Measurements from ENCODE around the gene TARBP1.

The TARBP1 gene

DNA sequence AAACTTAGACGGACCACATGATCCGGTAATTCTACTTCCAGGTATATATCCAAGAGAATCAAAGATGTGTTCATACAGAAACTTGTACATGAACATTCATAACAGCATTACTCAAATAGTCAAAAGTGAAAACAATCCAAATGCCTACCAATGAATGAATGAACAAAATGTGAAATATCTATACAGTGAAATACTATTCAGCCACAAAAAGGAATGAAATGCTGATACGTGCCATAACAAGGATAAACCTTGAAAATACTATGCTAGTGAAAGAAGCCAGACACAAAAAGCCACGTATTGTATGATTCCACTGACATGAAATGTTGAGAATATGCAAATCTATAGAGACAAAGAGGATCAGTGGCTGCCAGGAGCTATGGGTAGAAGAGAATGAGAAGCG, 18.3 kb downstream of the TARBP1 start:
- no peaks in the 10 kb centered on the region for H3K27me3 ChIP-seq (ENCODE audit: insufficient read depth, low read length)
- no peak overlapping the region for H2AFZ ChIP-seq (ENCODE audit: low read length)
- TF ChIP-seq EZH2 (IDR thresholded peaks at IDR 0.05; ENCODE audit: borderline replicate concordance, low read length): no peak
- TF ChIP-seq, protein P1, sequence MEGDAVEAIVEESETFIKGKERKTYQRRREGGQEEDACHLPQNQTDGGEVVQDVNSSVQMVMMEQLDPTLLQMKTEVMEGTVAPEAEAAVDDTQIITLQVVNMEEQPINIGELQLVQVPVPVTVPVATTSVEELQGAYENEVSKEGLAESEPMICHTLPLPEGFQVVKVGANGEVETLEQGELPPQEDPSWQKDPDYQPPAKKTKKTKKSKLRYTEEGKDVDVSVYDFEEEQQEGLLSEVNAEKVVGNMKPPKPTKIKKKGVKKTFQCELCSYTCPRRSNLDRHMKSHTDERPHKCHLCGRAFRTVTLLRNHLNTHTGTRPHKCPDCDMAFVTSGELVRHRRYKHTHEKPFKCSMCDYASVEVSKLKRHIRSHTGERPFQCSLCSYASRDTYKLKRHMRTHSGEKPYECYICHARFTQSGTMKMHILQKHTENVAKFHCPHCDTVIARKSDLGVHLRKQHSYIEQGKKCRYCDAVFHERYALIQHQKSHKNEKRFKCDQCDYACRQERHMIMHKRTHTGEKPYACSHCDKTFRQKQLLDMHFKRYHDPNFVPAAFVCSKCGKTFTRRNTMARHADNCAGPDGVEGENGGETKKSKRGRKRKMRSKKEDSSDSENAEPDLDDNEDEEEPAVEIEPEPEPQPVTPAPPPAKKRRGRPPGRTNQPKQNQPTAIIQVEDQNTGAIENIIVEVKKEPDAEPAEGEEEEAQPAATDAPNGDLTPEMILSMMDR (IDR thresholded peaks at IDR 0.05; ENCODE audit: low read length): no peak
- H3K9me2 ChIP-seq (ENCODE audit: low read depth, low read length): no peaks in the 10 kb centered on the region
- no peak overlapping the region for H3K9ac ChIP-seq (ENCODE audit: low read length)
- H3K36me3 ChIP-seq (ENCODE audit: insufficient read depth, low read length): peaks cover 72% of the 10 kb centered on the region
- no peak overlapping the region for H3K27ac ChIP-seq (ENCODE audit: low read depth, low read length, poor library complexity, severe bottlenecking)
- H3K9me3 ChIP-seq (ENCODE audit: low read length): no peaks in the 10 kb centered on the region
- H3K4me3 ChIP-seq (ENCODE audit: low read depth, low read length, poor library complexity, severe bottlenecking): no peak overlapping the region
- no peaks in the 10 kb centered on the region for H3K79me2 ChIP-seq (ENCODE audit: insufficient read depth, low read length)
- no peaks in the 10 kb centered on the region for H3K4me1 ChIP-seq (ENCODE audit: insufficient read depth, low read length, severe bottlenecking)
- no peak overlapping the region for H3K4me2 ChIP-seq (ENCODE audit: low read length)
- peaks cover 5% of the 10 kb centered on the region; the same call in 1 of the 2 replicates for H3F3A ChIP-seq (ENCODE audit: insufficient read depth, low read length)
- H4K20me1 ChIP-seq (ENCODE audit: insufficient read depth, low read length): no peaks in the 10 kb centered on the region

DNA sequence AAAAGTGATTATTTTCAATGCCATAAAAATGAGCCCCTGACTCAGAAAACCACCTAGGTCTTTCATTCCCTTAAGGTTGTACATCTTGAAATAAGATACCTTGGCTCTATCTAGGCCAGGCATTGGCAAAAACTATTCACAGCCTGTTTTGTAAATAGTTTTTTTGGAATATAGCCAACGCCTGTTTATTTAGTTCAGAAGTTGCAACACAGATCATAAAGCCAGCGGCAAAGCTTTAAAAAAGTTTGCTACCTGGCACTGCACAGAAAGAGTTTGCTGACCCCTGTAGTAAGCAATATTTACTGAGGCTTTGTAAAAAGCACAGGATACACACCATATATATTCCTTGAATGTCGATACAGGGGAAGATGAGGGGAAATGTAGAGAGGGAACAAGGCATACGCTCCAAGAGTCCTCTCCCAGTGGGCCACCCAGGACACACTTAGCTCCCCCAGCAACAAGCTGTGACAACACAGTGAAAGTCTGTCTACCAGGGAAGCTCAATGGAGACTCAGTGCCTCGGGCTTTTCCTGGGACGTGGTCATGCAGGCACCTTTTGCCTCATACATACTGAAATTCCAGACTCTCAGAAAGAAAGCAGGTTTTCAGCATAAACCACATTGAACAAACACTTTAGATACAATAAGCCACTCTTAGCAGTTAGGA, 20.5 kb downstream of the TARBP1 start:
- H4K20me1 ChIP-seq (ENCODE audit: insufficient read depth, low read length): no peaks in the 10 kb centered on the region
- H3K36me3 ChIP-seq (ENCODE audit: insufficient read depth, low read length): peaks cover 62% of the 10 kb centered on the region
- no peak overlapping the region for H3K27ac ChIP-seq (ENCODE audit: low read depth, low read length, poor library complexity, severe bottlenecking)

DNA sequence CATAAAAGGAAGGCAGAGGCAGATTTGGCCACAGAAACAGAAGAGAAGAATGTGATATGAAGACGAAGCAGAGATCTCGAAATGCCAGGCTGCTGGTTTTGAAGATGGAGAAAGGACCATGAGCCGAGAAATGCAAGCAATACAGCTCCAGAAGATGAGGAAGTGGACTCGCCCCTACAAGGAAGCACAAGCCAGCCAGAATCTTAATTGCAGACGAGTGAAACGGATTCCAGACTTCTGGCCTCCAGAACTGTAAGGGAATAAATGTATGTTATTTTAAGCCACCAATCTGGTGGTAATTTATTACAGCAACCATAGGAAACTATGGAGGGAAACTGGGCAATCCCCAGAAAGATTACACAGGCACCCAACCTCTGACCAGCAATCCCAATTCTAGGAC, 24.1 kb downstream of the TARBP1 start:
- Histone ChIP-seq H3K27me3 (ENCODE audit: insufficient read depth, low read length) (no peaks in the 10 kb centered on the region), H3K79me2 (ENCODE audit: insufficient read depth, low read length) (no peaks in the 10 kb centered on the region), H3F3A (ENCODE audit: insufficient read depth, low read length) (peaks cover 5% of the 10 kb centered on the region; the same call in 1 of the 2 replicates), H3K4me3 (ENCODE audit: low read depth, low read length, poor library complexity, severe bottlenecking) (no peak overlapping the region), H4K20me1 (ENCODE audit: insufficient read depth, low read length) (no peaks in the 10 kb centered on the region), H3K4me2 (ENCODE audit: low read length) (no peak overlapping the region), H3K9me2 (ENCODE audit: low read depth, low read length) (no peaks in the 10 kb centered on the region), H3K4me1 (ENCODE audit: insufficient read depth, low read length, severe bottlenecking) (no peaks in the 10 kb centered on the region), H3K9ac (ENCODE audit: low read length) (no peak overlapping the region), H3K27ac (ENCODE audit: low read depth, low read length, poor library complexity, severe bottlenecking) (no peak overlapping the region), H2AFZ (ENCODE audit: low read length) (no peak overlapping the region), H3K9me3 (ENCODE audit: low read length) (no peaks in the 10 kb centered on the region), H3K36me3 (ENCODE audit: insufficient read depth, low read length) (peaks cover 52% of the 10 kb centered on the region)
- TF ChIP-seq, protein P1 (IDR thresholded peaks at IDR 0.05; ENCODE audit: low read length): no peak
- no peak for TF ChIP-seq EZH2 (IDR thresholded peaks at IDR 0.05; ENCODE audit: borderline replicate concordance, low read length)

More for the DNA sequence above, 20.5 kb downstream of the TARBP1 start:
- Histone ChIP-seq H3K9me3 (ENCODE audit: low read length) (no peaks in the 10 kb centered on the region), H3K4me3 (ENCODE audit: low read depth, low read length, poor library complexity, severe bottlenecking) (no peak overlapping the region), H2AFZ (ENCODE audit: low read length) (no peak overlapping the region), H3K4me2 (ENCODE audit: low read length) (no peak overlapping the region), H3K9ac (ENCODE audit: low read length) (no peak overlapping the region), H3K9me2 (ENCODE audit: low read depth, low read length) (no peaks in the 10 kb centered on the region), H3F3A (ENCODE audit: insufficient read depth, low read length) (peaks cover 5% of the 10 kb centered on the region; the same call in 1 of the 2 replicates), H3K27me3 (ENCODE audit: insufficient read depth, low read length) (no peaks in the 10 kb centered on the region), H3K79me2 (ENCODE audit: insufficient read depth, low read length) (no peaks in the 10 kb centered on the region), H3K4me1 (ENCODE audit: insufficient read depth, low read length, severe bottlenecking) (no peaks in the 10 kb centered on the region)
- TF ChIP-seq EZH2 (IDR thresholded peaks at IDR 0.05; ENCODE audit: borderline replicate concordance, low read length): no peak
- TF ChIP-seq, protein P1 (IDR thresholded peaks at IDR 0.05; ENCODE audit: low read length): no peak
